Measurements from ENCODE around the gene ARHGEF19.
"Not testable (repeated sequence)": the region's sequence is repeated elsewhere in the genome, so short reads cannot be mapped to it uniquely, and the experiment has no call there.

Gene ARHGEF19

DNA sequence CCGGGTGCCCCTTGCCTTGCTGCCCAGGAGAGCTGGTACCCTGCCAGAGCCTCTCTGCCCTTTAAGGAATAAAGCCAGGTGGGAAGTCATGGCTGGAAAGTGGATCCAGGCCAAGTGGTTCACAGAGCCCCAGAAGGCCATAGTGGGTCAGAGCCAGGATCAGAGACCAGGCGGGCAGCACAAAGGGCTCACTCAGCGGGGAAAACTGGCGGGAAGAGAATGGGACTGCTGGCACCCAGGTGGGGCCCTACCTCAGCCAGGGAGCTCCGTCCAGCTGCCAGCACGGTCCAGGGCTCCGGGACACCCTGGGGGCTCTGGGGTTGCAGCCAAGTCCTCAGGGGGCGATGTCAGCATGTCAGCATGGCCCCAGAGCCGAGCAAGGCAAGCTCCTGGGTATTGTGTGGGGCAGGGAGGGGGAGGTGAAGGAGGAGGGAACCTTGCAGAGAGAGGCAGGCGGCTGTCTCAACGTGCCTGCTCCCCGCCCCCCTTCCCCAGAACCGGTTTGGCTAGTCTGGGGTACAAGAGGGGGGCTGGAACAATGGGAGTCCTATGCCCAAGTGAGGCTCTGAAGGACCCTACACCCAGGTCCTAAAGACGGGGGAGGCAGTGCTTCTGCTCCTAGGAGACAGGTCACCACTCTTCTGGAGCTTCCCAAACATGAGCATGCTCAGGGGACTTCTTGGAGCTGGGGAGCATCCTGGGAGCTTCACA, at the start of gene ARHGEF19:
TSS of gene ARHGEF19 (minus strand) at position 402 of the 711 bp plus-strand sequence. CDS start 3,598 bp downstream, outside the sequence.
- DNase-seq (ENCODE audit: low read depth in 2 of 2): no peak

GRCh38 chr1:16262067-16262466, 49.6 kb upstream of the ARHGEF19 start:
- no peak for DNase-seq (ENCODE audit: low read depth in 2 of 2)

DNA sequence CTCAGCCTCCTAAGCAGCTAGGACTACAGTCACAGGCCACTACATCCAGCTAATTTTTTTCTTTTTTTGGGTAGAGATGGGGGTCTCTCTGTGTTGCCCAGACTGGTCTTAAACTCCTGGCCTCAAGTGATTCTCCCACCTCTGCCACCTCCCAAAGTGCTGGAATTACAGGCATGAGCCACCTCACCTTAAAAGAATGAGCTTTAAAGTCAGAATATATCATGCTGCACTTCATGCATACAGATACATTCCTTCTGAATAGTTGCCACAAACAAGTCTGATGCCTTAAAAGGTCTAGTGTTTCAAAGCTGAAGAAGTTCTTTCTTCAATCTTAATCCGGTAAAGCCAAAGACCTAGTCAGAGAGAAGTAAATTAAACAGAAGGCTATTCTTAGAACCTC, 48.4 kb upstream of the ARHGEF19 start:
- DNase-seq (ENCODE audit: low read depth in 2 of 2): no peak

DNA sequence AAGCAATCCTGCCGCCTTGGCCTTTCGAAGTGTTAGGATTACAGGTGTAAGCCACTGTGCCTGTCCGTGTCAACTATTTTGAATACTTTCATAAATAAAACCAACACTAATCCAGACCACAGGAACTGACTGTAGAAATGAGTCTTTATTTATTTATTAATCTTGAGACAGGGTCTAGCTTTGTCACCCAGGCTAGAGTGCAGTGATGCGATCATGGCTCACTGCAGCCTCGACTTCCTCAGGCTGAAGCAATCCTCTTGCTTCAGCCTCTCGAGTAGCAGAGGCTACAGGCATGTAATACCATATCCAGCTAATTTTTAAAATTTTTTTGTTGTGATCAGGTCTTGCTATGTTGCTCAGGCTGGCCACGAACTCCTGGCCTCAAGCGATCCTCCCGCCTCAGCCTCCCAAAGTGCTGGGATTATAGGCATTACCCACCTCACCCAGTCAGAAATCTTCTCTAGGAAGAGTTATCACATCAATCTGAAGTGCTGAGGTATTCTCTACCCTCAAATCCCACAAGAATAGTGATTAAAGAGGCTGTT, 46.2 kb upstream of the ARHGEF19 start:
- DNase-seq (ENCODE audit: low read depth in 2 of 2): no peak

DNA sequence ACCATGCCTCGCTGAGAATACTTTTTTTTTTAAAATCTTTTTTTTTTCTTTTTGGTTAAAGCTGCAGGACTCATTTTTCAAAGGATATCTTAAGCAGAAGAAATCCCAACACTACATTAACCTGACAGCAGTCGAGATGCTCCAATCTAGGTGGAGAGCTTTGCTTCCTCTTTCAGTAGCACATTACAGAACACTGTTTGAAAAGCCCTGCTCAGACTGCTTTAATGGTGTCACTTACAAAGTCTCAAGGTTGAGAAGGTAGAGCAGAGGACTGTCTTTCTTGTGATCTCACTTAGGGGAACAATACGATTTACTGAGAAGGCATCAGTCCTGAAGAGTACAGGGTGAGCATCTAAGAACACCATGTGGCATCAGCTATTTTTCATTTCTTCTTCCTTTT, 45.5 kb upstream of the ARHGEF19 start:
- DNase-seq (ENCODE audit: low read depth in 2 of 2): no peak

GRCh38 chr1:16257556-16257955, 45.1 kb upstream of the ARHGEF19 start:
- not testable (repeated sequence) for DNase-seq (ENCODE audit: low read depth in 2 of 2)

GRCh38 chr1:16256478-16256877, 44.0 kb upstream of the ARHGEF19 start:
- no peak for DNase-seq (ENCODE audit: low read depth in 2 of 2)

DNA sequence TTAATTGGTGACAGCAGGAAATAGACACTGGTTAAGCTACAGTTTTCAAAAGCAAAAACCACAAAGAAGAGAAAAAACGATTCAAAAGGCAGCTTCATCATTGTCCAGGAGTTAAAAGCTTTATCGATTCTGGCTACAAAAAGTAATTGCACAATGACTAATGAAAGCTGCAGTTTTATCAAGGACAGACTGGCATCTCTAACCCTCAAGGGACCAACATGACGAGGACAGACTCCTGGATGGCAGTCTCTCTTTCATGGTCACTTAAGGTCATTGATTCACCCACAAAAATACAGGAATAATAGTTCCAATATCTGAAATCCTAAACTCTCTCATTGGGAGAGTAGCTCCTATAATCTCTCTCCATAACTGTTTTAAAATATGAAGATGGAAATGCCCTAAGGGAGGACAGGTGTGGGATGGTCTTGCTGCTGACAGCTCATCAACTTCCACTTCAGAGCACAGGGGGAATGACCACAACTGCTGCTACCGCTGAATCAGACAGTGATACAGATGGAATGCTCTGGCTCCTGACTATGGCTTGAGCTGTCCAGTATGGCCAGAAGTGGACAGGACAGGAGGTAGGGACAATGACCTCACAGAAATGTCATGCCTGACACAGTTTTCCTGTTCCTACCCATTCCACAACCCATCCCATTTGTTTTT, 41.9 kb upstream of the ARHGEF19 start:
- DNase-seq (ENCODE audit: low read depth in 2 of 2): no peak

GRCh38 chr1:16253332-16253922, 41.0 kb upstream of the ARHGEF19 start:
- DNase-seq (ENCODE audit: low read depth in 2 of 2): no peak

- no peak for DNase-seq (ENCODE audit: low read depth in 2 of 2)
Measured at GRCh38 chr1:16252912-16253311, 40.5 kb upstream of the ARHGEF19 start.

DNA sequence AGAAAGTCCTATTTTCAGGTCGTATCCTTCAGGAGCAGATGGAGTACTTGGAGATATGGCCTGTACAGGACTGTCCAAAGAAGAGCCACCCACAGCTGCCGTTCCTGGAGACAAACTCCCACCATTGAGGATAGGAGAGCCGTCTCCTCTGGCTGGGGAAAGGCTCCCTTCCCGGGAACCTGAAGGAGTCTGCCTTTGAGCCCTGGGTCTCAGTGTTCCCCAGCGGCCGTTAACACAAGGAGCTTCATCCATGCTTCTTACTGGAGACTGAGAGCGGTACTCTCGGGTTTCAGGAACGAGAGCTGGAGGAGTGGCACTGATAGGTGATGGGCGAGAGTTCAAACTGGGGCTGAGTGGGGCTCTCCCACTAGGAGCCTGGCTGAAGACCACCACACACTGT, 38.9 kb upstream of the ARHGEF19 start:
- DNase-seq (ENCODE audit: low read depth in 2 of 2): no peak

GRCh38 chr1:16250524-16251251, 38.2 kb upstream of the ARHGEF19 start:
- DNase-seq (ENCODE audit: low read depth in 2 of 2): no peak

DNA sequence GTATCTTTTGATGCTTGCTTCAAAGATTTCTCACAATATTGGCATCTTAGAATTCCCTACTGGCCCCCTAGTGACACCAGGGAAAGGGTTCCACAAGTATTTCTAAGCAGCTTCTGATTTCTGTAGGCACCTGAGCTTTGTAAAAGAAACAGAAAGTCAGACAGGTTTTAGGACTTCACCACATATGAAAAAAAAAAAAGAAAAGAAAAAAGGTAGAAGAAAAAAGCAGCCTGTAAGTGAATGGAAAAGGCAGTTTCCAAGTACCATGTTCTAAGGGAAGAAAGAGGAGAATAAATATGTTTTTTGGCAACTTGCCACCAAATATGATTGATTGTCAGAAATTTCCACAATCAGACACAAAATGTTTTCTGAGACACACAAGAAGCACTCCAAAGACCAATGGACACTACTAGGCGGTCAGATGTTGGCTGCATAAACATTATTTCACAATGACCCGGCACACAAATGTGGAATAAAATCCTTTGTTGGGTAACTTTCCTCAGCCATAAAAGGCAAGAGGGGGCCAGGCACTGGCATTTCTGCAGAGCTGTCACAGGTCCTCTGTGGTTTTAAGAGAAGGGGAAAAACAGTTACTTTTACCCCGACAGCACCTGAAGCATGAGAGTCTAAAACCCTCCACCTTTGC, 37.3 kb upstream of the ARHGEF19 start:
- no peak for DNase-seq (ENCODE audit: low read depth in 2 of 2)

GRCh38 chr1:16248603-16249516, 36.4 kb upstream of the ARHGEF19 start:
- no peak for DNase-seq (ENCODE audit: low read depth in 2 of 2)

- no peak for DNase-seq (ENCODE audit: low read depth in 2 of 2)
Measured at GRCh38 chr1:16248007-16248436, 35.6 kb upstream of the ARHGEF19 start.

DNA sequence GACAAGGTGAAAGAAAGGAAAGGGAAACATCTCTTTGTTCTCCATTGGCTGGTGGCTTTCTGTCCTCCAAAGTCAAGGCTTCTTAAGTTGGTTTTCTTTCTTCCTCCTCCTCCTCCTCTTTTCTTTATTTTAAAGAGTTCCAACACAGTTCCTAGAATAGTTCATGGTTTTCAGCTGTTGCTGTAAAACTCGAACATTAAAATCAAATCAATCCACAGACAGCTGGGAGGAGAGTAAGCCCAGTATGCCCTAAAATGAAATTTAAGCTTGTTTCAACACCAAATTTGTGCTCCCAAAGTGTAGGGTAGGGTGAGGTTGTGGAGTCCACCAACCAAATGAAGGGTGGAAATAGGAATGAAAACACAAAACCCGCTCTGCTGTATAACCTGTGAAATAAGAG, 35.0 kb upstream of the ARHGEF19 start:
- DNase-seq (ENCODE audit: low read depth in 2 of 2): no peak

- DNase-seq (ENCODE audit: low read depth in 2 of 2): no peak
Measured at GRCh38 chr1:16246961-16247360, 34.5 kb upstream of the ARHGEF19 start.

- not testable (repeated sequence) for DNase-seq (ENCODE audit: low read depth in 2 of 2)
Measured at GRCh38 chr1:16246239-16246638, 33.8 kb upstream of the ARHGEF19 start.

- DNase-seq (ENCODE audit: low read depth in 2 of 2): no peak
Measured at GRCh38 chr1:16245476-16246196, 33.2 kb upstream of the ARHGEF19 start.
